Renal cortex interstitium (tissue), 11 donors: Measurements from ENCODE around the gene YJU2. TPM values are rescaled to one million over a fixed set of nuclear protein-coding genes. Genes with fewer than 3 reads are reported as not detected.
"Not testable (repeated sequence)": the region's sequence is repeated elsewhere in the genome, so short reads cannot be mapped to it uniquely, and the experiment has no call there.

Experiments used
- DNase-seq, 11 donors: peaks; one replicate each; pipeline ENCODE4 v3.0.0-alpha.2; 2013; ENCODE audit warnings: low read depth in 9 of 11, low spot score in 4 of 11; ENCODE audit errors: extremely low read depth in 1 of 11
- polyA plus RNA-seq, 3 donors: library from polyadenylated mRNA; unstranded; fragments of 120-200 nt; gene quantifications; one replicate each; pipeline ENCODE4 v1.2.1, GENCODE V29; 2013; ENCODE audit not compliant: insufficient read length in 3 of 3

Gene YJU2
- polyA plus RNA-seq, 3 donors: 19.5 to 26.6 (median 21.4) TPM

DNA sequence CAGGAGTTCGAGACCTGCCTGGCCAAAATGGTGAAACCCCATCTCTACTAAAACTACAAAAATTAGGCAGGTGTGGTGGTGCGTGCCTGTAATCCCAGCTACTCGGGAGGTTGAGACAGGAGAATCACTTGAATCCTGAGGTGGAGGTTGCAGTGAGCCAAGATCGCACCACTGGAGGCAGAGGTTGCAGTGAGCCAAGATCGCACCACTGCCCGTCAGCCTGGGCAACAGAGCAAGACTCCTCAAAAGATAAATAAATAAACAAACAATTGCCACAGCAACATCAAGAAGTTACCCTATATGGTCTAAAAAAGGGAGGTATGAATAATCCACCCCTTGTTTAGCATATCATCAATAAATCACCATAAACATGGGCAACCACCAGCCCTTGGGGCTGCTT is 942 bp upstream of the YJU2 start:
- not testable (repeated sequence) for DNase-seq

GRCh38 chr19:4256563-4256962 is 9.7 kb downstream of the YJU2 start:
- no peak for DNase-seq

- DNase-seq: no peak
Measured at GRCh38 chr19:4257025-4257424, 10.1 kb downstream of the YJU2 start.

GRCh38 chr19:4258181-4258580 is 11.3 kb downstream of the YJU2 start:
- no peak for DNase-seq

- no peak for DNase-seq
Measured at GRCh38 chr19:4260613-4261191, 13.8 kb downstream of the YJU2 start.

DNA sequence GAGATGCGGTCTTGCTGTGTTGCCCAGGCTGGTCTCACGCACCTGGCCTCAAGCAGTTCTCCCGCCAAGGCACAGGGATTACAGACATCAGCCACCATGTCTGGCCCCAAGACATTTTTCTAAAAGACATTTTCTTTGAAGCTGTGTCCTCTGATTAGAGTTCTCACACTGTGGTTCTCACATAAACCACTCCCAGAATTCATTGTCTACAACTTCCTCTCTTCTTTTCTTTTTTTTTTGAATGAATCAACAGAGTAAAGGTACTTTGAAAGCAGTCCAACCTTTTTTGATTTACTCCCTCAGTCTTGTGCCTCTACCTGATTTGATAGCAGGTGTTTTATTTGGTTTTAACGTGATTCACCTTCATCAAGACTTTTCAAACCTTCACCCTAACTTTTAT is 17.9 kb downstream of the YJU2 start:
- DNase-seq: no peak

GRCh38 chr19:4266253-4267000 is 19.5 kb downstream of the YJU2 start:
- no peak for DNase-seq

- DNase-seq: peak in 1 of 11 donors; percentile 13
Measured at GRCh38 chr19:4267101-4267900, 20.4 kb downstream of the YJU2 start.

GRCh38 chr19:4267901-4268815 is 21.3 kb downstream of the YJU2 start:
- no peak for DNase-seq

- no peak for DNase-seq
Measured at GRCh38 chr19:4268816-4269430, 22.0 kb downstream of the YJU2 start.

- no peak for DNase-seq
Measured at GRCh38 chr19:4272894-4273293, 26.0 kb downstream of the YJU2 start.

DNA sequence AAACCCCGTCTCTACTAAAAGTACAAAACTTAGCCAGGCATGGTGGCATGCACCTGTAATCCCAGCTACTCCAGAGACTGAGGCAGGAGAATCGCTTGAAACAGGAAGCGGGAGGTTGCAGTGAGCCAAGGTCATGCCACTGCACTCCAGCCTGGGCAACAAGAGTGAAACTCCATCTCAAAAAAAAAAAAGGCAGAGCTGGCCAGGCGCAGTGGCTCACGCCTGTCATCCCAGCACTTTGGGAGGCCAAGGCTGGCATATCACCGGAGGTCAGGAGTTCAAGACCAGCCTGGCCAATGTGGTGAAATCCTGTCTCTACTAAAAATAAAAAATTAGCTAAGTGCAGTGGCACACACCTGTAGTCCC is 27.4 kb downstream of the YJU2 start:
- DNase-seq: not testable (repeated sequence)

DNA sequence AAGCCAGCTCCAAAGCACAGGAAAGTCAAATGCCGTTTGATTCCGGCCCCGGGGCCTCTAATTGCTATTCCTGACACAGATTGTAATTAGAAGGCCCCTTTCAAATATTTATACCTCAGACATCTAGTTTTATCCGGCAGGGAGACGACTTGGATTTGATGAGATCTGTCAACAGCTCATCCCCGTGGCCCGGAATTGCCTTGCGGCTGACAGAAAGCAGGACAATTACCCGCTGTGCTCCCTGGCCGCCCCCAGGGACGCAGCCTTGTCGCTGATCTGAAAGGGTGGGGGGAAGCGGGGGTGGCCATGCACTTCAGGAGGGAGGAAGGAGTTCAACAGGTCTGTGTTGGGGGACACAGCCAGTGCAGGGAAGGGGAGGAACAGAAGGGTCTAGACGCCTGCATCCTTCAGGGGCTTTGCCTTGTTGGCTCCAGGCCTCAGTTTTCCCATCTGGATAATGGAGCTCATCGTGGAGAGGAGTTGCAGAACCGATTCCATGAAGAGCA is 30.4 kb downstream of the YJU2 start:
- no peak for DNase-seq

GRCh38 chr19:4278010-4278409 is 31.1 kb downstream of the YJU2 start:
- DNase-seq: no peak

DNA sequence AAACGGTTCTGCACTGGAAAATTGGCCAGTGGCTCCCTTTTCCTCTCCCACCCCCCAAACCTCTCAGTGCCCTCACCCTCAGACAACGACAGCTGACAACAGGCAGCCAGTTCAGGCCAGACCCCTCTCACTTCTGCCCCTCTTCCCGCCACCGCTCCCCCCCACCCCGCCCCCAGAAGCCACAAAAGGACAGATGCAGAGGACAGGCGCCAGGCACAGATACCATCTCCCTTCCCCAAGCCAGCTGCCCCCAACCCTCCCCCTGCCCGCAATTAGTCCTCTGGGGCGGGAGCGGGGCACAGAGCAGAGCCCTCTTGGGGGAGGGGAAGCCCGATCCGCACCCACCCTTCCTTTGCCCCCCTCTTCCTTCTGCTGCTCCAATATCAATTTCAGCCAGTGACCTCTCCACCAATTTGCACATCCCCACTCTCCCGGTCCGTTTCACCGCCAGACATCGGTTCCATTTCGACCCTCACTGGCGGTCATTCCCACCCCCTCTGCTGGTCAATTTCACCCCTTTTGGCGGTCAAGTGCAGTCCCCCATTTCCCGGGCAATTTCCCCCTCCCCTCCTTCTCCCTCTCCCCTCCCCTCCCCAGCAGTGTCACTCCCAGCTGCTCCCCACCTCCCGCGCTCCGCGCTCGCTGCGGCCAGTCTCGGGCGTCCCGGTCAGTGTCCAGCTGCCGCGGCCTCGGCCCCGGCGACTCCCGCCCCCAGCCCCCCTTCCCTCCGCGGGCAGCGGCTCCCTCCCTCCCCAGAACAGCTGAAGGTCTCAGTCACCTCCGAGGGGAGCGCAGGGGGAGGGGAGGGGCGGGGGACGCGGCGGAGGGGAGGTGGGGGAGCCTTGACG is 31.8 kb downstream of the YJU2 start, which contains the start of gene SHD:
Gene SHD, plus strand, starts transcription at position 848 of the 848 bp plus-strand sequence. CDS start 798 bp downstream, outside the sequence.
- peak in 3 of 11 donors; percentile 30 to 33 (median 31) for DNase-seq

DNA sequence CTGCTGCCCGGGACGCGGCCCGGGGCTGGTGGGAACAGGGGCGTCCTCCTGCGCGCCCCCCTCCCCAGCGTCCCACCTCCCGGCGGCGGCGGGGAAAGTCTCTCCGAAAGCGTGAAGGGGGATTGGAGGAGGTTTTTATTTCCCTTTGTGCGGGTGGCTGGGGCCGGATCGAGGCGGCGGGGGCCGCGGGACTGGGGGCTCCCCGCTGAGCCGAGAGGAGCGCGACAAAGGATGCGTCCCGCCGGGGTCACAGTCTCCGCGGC is 32.3 kb downstream of the YJU2 start:
- DNase-seq: peak in 1 of 11 donors; percentile 11

GRCh38 chr19:4279530-4280422 is 32.9 kb downstream of the YJU2 start:
- DNase-seq: no peak
